GM12865 (cell line): ENCODE data around the gene PRR19.

Experiments
- DNase-seq: peaks from one replicate; pipeline ENCODE4 v3.0.0; 2010; ENCODE audit warnings: low read depth
- H3K4me3 ChIP-seq: 2 replicates; pipeline ENCODE4 v1.5.1; 2011; ENCODE audit warnings: mild to moderate bottlenecking, low read depth, low read length, control low read depth
- CTCF ChIP-seq: IDR thresholded peaks from 2 replicates; pipeline ENCODE4 v1.5.1; 2011; ENCODE audit warnings: low read length, control low read depth, low read depth, inconsistent platforms; ENCODE audit not compliant: insufficient read depth; ENCODE audit errors: missing control alignments

Gene PRR19

GRCh38 chr19:42277821-42278451 lies 24.0 kb upstream of the PRR19 start:
- TF ChIP-seq CTCF = no peak
- H3K4me3 ChIP-seq = no peak overlapping the region
- DNase-seq = no peak

- no peak for DNase-seq
- no peak overlapping the region for H3K4me3 ChIP-seq
- TF ChIP-seq CTCF = no peak
Measured at GRCh38 chr19:42278452-42279154, 23.3 kb upstream of the PRR19 start.

- H3K4me3 ChIP-seq = peak overlapping the region; percentile 95
- no peak for TF ChIP-seq CTCF
- DNase-seq = no peak
Measured at GRCh38 chr19:42279155-42279901, 22.6 kb upstream of the PRR19 start.

GRCh38 chr19:42279902-42280814 lies 21.8 kb upstream of the PRR19 start:
- TF ChIP-seq CTCF = peak; percentile 94
- H3K4me3 ChIP-seq = peak overlapping the region; percentile 95
- DNase-seq = peak; percentile 93

GRCh38 chr19:42280815-42281145 lies 21.2 kb upstream of the PRR19 start:
- no peak for TF ChIP-seq CTCF
- DNase-seq = no peak
- peak overlapping the region; percentile 95 for H3K4me3 ChIP-seq

GRCh38 chr19:42281146-42281826 lies 20.6 kb upstream of the PRR19 start:
- H3K4me3 ChIP-seq = peak overlapping the region; percentile 95
- no peak for DNase-seq
- TF ChIP-seq CTCF = no peak
